Stimulated activated naive CD8-positive, alpha-beta T cell treated with anti-CD3 and anti-CD28 coated beads, Interleukin-15, amount 100 ng/mL, for 72 hours (primary cell): Measurements from ENCODE around the gene UVRAG.

Experiments
- ATAC-seq: fragments of 150-1000 bp; cut with Tn5 transposase; 2 replicates; pipeline ENCODE4 v1.10.0; 2021; ENCODE audit warnings: mild to moderate bottlenecking, moderate library complexity
- DNase-seq, 2 donors: peaks; one replicate each; pipeline ENCODE4 v3.0.0; 2021 to 2022
- H3K27ac Mint-ChIP-seq, 2 donors: one replicate each; pipeline ENCODE4 v1.8.0; 2022; ENCODE audit warnings: mild to moderate bottlenecking in 2 of 2, mixed read lengths in 2 of 2, moderate library complexity in 2 of 2
- H3K27me3 Mint-ChIP-seq: one replicate; pipeline ENCODE4 v1.8.0; 2022; ENCODE audit warnings: mixed read lengths
- H3K4me1 Mint-ChIP-seq: one replicate; pipeline ENCODE4 v1.8.0; 2022; ENCODE audit warnings: mild to moderate bottlenecking, mixed read lengths
- H3K4me3 Mint-ChIP-seq, 2 donors: one replicate each; pipeline ENCODE4 v1.8.0; 2022; ENCODE audit warnings: mild to moderate bottlenecking in 2 of 2, mixed read lengths in 2 of 2, moderate library complexity in 1 of 2
- H3K9me3 Mint-ChIP-seq, 2 donors: one replicate each; pipeline ENCODE4 v1.8.0; 2022; ENCODE audit warnings: mixed read lengths in 2 of 2

UVRAG gene

GRCh38 chr11:75894036-75894585, 79.1 kb downstream of the UVRAG start:
- DNase-seq (no peak), ATAC-seq (peak; percentile 80)
- Mint-ChIP-seq H3K27ac (peak overlapping the region in 1 of 2 donors; percentile 36), H3K4me1 (peaks cover 49% of the 10 kb centered on the region), H3K9me3 (no peaks in the 10 kb centered on the region), H3K4me3 (peak overlapping the region in 1 of 2 donors; percentile 46), H3K27me3 (no peaks in the 10 kb centered on the region)

DNA sequence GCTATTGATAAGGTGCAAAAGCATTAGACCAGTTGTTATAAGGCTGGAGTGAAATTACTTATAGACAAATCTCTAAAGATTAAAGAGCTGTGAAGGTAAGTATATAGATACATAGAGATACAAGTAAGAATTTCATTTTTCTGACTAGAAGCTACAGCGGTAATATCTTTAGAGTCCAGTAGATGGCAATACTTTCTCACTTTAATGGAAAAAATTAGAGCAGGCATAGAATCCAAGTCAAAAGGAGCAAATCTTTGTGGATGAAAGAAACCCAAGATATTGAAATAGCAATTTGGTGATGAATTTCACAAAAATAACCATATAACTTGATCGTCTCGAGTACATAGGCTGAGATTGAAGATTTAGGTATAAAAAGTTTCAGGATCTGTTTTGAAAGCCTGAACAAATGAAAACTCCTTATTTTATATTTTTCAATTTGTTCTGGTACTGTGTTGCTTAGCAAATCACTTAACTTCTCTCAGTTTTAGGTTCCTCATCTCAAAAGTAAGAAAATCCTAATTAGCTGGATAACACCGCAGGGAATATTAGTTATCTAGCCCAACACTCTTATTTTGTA, 81.9 kb downstream of the UVRAG start:
- no peak overlapping the region for H3K27ac Mint-ChIP-seq
- DNase-seq, result no peak
- H3K9me3 Mint-ChIP-seq, result no peaks in the 10 kb centered on the region
- no peak overlapping the region for H3K4me3 Mint-ChIP-seq
- no peaks in the 10 kb centered on the region for H3K27me3 Mint-ChIP-seq
- peaks cover 43% of the 10 kb centered on the region for H3K4me1 Mint-ChIP-seq
- no peak for ATAC-seq

- Mint-ChIP-seq H3K9me3 (no peaks in the 10 kb centered on the region), H3K4me3 (no peak overlapping the region)
These were observed 83.9 kb downstream of the UVRAG start for GRCh38 chr11:75898871-75899270.

GRCh38 chr11:75899806-75900205, 84.8 kb downstream of the UVRAG start:
- Mint-ChIP-seq H3K4me1 (peaks cover 21% of the 10 kb centered on the region), H3K27ac (no peak overlapping the region), H3K9me3 (no peaks in the 10 kb centered on the region), H3K27me3 (no peaks in the 10 kb centered on the region), H3K4me3 (no peak overlapping the region)
- no peak for DNase-seq
- no peak for ATAC-seq

More at GRCh38 chr11:75898871-75899270, 83.9 kb downstream of the UVRAG start:
- DNase-seq (no peak), ATAC-seq (no peak)
- no peaks in the 10 kb centered on the region for H3K27me3 Mint-ChIP-seq
- H3K27ac Mint-ChIP-seq, result no peak overlapping the region
- H3K4me1 Mint-ChIP-seq, result peaks cover 31% of the 10 kb centered on the region

DNA sequence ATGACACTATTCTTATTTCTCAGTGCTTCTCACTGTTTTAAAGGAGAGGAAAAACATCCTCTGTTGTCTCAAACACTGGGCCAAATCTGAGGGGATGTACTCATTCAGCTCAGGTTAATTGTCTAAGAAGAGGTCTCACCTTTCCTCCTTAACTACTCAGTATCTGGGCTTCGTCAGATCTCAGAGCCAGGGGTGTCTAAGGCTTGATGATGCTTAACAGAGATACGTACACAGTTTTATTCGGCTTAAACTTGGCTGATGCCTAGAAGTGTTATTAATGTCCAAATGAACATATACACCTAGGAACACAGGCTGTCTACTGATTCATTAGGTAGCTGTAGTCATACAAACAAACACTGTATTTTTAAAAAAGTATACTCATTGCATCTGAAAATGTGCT, 85.8 kb downstream of the UVRAG start:
- peaks cover 16% of the 10 kb centered on the region for H3K4me1 Mint-ChIP-seq
- no peak for ATAC-seq
- no peaks in the 10 kb centered on the region for H3K9me3 Mint-ChIP-seq
- no peaks in the 10 kb centered on the region for H3K27me3 Mint-ChIP-seq
- no peak overlapping the region for H3K27ac Mint-ChIP-seq
- no peak for DNase-seq
- no peak overlapping the region for H3K4me3 Mint-ChIP-seq

- H3K27me3 Mint-ChIP-seq, result no peaks in the 10 kb centered on the region
- ATAC-seq (no peak), DNase-seq (no peak)
- H3K4me1 Mint-ChIP-seq, result peaks cover 21% of the 10 kb centered on the region
- H3K4me3 Mint-ChIP-seq, result no peak overlapping the region
- H3K27ac Mint-ChIP-seq, result no peak overlapping the region
- no peaks in the 10 kb centered on the region for H3K9me3 Mint-ChIP-seq
These were observed 87.6 kb downstream of the UVRAG start for GRCh38 chr11:75902631-75903030.

DNA sequence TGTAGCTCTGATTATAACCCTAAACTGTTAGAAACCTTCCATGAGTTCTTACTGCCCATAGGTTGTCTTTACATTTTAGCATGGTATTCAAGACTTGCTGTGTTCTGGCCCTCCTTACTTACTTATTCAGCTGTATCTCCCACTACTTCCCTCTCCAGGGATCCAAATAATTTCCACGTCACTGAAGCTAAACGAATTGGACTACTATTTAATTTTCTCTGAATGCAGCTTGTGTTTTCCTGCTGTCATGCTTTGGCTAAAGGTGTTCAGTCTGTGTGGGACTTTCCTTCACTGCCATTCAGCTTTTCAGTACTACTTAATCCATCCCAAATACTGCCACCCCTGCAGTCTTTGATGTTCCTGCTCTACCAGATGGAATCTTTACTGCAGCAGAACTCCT, 88.3 kb downstream of the UVRAG start:
- Mint-ChIP-seq H3K9me3 (no peaks in the 10 kb centered on the region), H3K4me1 (peaks cover 25% of the 10 kb centered on the region)

GRCh38 chr11:75905434-75905833, 90.4 kb downstream of the UVRAG start:
- Mint-ChIP-seq H3K27ac (no peak overlapping the region), H3K4me1 (peaks cover 40% of the 10 kb centered on the region), H3K4me3 (no peak overlapping the region), H3K9me3 (no peaks in the 10 kb centered on the region), H3K27me3 (no peaks in the 10 kb centered on the region)
- ATAC-seq, result no peak
- DNase-seq, result no peak

More for the DNA sequence above, 88.3 kb downstream of the UVRAG start:
- no peak for DNase-seq
- ATAC-seq, result no peak
- H3K4me3 Mint-ChIP-seq, result no peak overlapping the region
- H3K27ac Mint-ChIP-seq, result peak overlapping the region in 1 of 2 donors; percentile 9
- H3K27me3 Mint-ChIP-seq, result no peaks in the 10 kb centered on the region

GRCh38 chr11:75907906-75908527, 93.0 kb downstream of the UVRAG start:
- peaks cover 39% of the 10 kb centered on the region for H3K4me1 Mint-ChIP-seq
- H3K27me3 Mint-ChIP-seq, result no peaks in the 10 kb centered on the region
- H3K4me3 Mint-ChIP-seq, result peak overlapping the region in 1 of 2 donors; percentile 17
- no peak overlapping the region for H3K27ac Mint-ChIP-seq
- DNase-seq (no peak), ATAC-seq (peak; percentile 20)
- no peaks in the 10 kb centered on the region for H3K9me3 Mint-ChIP-seq

GRCh38 chr11:75910426-75911145, 95.6 kb downstream of the UVRAG start:
- Mint-ChIP-seq H3K4me3 (no peak overlapping the region), H3K27me3 (no peaks in the 10 kb centered on the region), H3K4me1 (peaks cover 39% of the 10 kb centered on the region), H3K9me3 (no peaks in the 10 kb centered on the region), H3K27ac (no peak overlapping the region)
- DNase-seq (no peak), ATAC-seq (no peak)

DNA sequence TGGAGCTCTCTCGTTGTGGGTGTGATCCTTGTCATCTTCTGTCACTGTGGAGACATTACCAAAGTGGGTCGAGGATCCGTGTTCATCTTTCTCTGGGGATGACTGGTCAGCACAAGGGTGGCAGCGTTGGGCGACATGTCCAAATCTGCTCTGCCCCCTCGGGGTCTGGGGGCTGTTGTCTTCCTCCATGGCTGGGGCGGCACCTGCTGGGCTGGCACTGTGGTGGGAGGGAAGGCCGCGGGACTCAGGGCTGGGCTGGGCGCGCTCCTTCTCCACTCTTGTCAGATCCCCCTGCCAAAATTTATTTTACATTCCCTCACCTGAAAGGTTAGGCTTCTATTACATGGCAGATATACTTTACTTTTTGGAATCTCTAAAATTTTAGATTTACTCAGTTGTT, 96.4 kb downstream of the UVRAG start:
- peaks cover 39% of the 10 kb centered on the region for H3K4me1 Mint-ChIP-seq
- H3K4me3 Mint-ChIP-seq, result no peak overlapping the region
- no peaks in the 10 kb centered on the region for H3K27me3 Mint-ChIP-seq
- ATAC-seq (no peak), DNase-seq (no peak)
- no peaks in the 10 kb centered on the region for H3K9me3 Mint-ChIP-seq
- no peak overlapping the region for H3K27ac Mint-ChIP-seq

DNA sequence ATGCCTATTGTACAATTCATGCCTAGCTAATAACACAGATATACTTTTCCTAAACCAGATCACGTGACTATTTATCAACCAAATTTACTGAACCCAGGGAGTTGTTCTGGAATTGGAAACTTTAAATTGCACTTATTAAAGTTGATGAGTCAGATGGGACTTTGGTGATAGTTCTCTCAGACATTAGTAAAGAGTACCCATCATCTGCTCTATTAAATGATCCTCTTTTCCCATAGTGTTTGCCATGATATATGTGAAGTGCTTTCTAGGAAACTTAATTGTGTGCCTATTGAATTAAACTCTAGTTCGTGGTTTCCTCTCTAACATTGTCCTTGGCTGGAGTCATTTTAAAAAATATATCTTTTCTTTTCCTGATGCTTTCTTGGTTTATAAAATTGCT, 99.0 kb downstream of the UVRAG start:
- Mint-ChIP-seq H3K27ac (no peak overlapping the region), H3K4me1 (peaks cover 15% of the 10 kb centered on the region), H3K9me3 (no peaks in the 10 kb centered on the region), H3K4me3 (no peak overlapping the region), H3K27me3 (no peaks in the 10 kb centered on the region)
- ATAC-seq (no peak), DNase-seq (no peak)

GRCh38 chr11:75916882-75917281, 101.9 kb downstream of the UVRAG start:
- no peak overlapping the region for H3K4me3 Mint-ChIP-seq
- H3K9me3 Mint-ChIP-seq, result no peaks in the 10 kb centered on the region
- H3K27me3 Mint-ChIP-seq, result no peaks in the 10 kb centered on the region
- ATAC-seq, result no peak
- DNase-seq, result no peak
- peaks cover 5% of the 10 kb centered on the region for H3K4me1 Mint-ChIP-seq
- H3K27ac Mint-ChIP-seq, result no peak overlapping the region

DNA sequence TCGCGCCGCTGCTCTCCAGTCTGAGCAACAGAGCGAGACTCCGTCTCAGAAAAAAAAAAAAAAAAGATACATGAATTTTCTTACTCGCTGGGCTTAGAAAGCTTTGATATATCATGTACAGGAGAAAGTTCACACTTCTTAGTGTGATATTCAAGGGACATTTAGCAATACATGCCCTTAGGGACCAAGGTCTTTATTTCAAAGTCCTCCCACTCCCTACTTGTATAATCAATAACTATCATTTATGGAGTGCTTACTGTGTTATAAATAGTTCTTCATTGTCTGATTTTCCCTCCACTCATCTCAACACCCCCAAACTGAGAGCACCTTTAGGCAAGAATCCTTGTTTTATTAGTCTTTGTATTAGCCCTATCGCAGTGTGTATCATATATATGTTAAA, 103.3 kb downstream of the UVRAG start:
- no peaks in the 10 kb centered on the region for H3K9me3 Mint-ChIP-seq
- H3K4me3 Mint-ChIP-seq, result no peak overlapping the region
- no peaks in the 10 kb centered on the region for H3K27me3 Mint-ChIP-seq
- ATAC-seq, result no peak
- H3K27ac Mint-ChIP-seq, result no peak overlapping the region
- DNase-seq, result no peak
- H3K4me1 Mint-ChIP-seq, result peaks cover 7% of the 10 kb centered on the region

DNA sequence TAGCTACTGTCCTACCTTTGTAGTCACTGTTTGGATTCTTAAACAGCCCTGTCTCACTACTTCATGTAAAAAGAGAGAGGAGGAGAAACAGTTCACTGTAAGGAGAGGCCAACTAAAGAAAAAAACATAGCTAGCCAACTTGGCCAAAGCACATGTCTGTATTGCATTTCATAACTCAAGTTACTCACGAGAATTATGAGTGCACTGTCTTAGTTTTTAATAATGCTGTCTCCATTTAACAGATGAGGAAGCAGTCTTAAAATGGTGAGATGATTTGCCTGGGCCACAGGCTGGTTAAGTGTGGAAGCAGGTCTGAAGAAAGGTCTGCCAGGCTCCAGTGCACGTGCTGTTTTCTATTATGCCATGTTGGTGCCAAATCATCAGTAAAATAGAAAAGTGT, 104.5 kb downstream of the UVRAG start:
- Mint-ChIP-seq H3K4me3 (no peak overlapping the region), H3K4me1 (peaks cover 7% of the 10 kb centered on the region), H3K9me3 (no peaks in the 10 kb centered on the region), H3K27me3 (no peaks in the 10 kb centered on the region), H3K27ac (no peak overlapping the region)
- ATAC-seq (no peak), DNase-seq (no peak)

GRCh38 chr11:75920848-75921247, 105.8 kb downstream of the UVRAG start:
- Mint-ChIP-seq H3K27me3 (no peaks in the 10 kb centered on the region), H3K4me3 (no peak overlapping the region), H3K4me1 (peaks cover 7% of the 10 kb centered on the region), H3K27ac (no peak overlapping the region), H3K9me3 (no peaks in the 10 kb centered on the region)
- no peak for ATAC-seq
- no peak for DNase-seq
